Mammary epithelial cell (primary cell): Measurements from ENCODE around the gene MEIKIN.

Experiments used
- CTCF ChIP-seq, 2 donors: IDR thresholded peaks in 1 of 2; conservative IDR thresholded peaks in 1 of 2; 2 replicates each; pipeline ENCODE4 v1.5.1; 2011 to 2012; ENCODE audit warnings: inconsistent platforms in 2 of 2, low read length in 2 of 2, mild to moderate bottlenecking in 2 of 2, control low read depth in 1 of 2, low read depth in 1 of 2; ENCODE audit not compliant: insufficient read depth in 1 of 2; ENCODE audit errors: extremely low read depth in 1 of 2
- EZH2 ChIP-seq: IDR thresholded peaks from 2 replicates; pipeline ENCODE4 v1.6.1; 2012; ENCODE audit warnings: low read length, inconsistent platforms, borderline replicate concordance

GRCh38 chr5:131994090-131994489, 48.6 kb upstream of the MEIKIN start:
- TF ChIP-seq CTCF (conservative IDR thresholded peaks at IDR 0.05 in 1 of 2, IDR thresholded peaks at IDR 0.05 in 1 of 2; ENCODE audit: extremely low read depth in 1 of 2, insufficient read depth in 1 of 2, low read depth in 1 of 2, low read length in 2 of 2) (no peak), EZH2 (no peak)
